Measurements from ENCODE around the gene GSTM3.
"Not testable (repeated sequence)": the region's sequence is repeated elsewhere in the genome, so short reads cannot be mapped to it uniquely, and the experiment has no call there.

The GSTM3 gene

GRCh38 chr1:109726728-109727373, 14.0 kb downstream of the GSTM3 start:
- DNase-seq (ENCODE audit: low read depth, low spot score), result no peak

GRCh38 chr1:109726007-109726406, 14.8 kb downstream of the GSTM3 start:
- DNase-seq (ENCODE audit: low read depth, low spot score), result no peak

DNA sequence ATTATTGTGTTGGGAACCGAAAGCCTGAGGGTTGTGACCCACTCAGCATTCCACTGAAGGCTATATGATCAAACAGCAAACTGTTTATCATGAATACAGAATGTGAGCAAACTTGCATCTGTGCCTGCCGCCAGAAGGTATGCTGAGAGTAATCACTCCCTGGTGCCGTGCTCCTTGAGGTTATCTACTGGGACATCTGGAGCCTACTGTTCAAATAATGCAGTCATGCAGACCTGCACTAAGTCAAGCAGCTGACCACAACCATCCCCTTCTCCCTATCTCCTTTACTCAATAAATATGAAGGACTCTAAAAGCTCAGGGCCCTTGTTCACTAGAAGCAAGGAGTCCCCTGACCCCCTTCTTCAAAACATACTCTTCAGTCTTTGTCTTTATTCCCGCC, 15.3 kb downstream of the GSTM3 start:
- DNase-seq (ENCODE audit: low read depth, low spot score), result no peak

GRCh38 chr1:109724933-109725332, 15.9 kb downstream of the GSTM3 start:
- DNase-seq (ENCODE audit: low read depth, low spot score), result no peak

DNA sequence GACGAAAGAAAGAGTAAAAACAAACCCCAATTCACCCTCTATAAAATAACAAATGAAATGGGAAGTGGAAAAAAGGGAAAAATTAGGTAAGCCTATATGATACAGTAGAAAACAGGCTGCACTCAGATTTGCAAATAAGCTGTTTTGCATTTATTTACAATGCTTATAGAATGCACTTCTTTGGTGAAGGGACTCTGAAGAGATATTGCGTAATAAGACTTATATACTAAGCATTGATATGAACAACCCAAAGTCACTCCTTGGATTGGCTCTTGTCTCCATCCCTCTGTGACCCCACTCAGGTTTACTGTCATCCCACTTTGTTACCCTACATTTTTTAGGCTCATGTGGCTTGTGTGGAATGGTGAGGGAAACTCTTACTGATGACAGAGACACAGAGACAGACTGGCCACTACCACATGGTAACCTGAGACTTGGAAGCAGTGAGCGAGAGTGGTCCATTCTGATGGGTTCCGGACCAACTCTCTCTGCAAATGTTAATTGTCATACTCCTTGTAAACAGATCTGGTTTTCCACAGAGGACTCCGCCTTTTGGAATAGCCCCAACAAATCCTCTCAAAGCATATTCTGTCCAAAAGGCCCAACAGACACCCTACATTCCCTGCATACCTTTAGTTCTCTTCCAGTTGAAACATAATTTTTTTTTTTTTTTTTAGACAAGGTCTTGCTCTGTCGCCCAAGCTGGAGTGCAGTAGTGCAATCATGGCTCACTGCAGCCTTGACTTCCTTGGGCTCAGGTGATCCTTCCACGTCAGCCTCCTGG, 17.7 kb downstream of the GSTM3 start:
- DNase-seq (ENCODE audit: low read depth, low spot score), result no peak

DNA sequence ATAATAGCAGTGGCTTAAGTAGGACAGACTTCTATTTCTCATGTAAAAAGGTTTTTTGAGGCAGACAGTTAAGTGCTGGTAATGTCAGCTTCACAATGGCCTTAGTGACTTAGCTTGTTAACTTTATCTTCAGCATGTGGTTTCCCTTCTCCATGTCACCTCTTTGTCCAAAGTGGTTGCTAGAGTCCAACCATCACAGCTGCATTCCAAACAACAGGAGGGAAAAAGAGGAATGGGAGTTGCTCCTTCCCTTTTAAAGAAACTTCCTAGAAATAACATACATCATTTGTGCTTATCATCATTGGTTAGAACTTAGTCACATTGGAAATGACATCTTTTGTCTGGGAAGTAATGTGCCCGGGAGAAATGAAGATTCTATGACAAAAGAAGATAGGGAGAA, 18.9 kb downstream of the GSTM3 start:
- DNase-seq (ENCODE audit: low read depth, low spot score), result no peak

DNA sequence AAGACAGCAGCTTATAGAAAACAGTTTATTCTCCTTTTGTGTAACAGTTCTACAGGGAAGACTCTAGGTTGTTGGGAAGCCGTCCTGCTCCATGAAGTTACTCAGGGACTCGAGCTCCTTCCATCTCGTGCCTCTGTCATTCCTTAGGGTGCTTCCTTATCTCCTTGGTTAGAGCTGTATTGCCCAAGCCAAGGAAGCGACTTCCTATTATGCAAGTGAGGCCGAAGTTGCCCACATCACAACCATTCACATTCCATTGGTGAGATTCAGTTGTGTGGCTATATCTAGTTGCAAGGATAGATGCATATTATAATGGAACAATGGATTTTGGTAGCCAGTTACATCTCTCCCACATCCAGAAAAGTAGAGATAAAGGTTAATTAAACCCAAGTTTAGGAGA, 19.8 kb downstream of the GSTM3 start:
- DNase-seq (ENCODE audit: low read depth, low spot score), result no peak

GRCh38 chr1:109719337-109719837, 21.5 kb downstream of the GSTM3 start:
- no peak for DNase-seq (ENCODE audit: low read depth, low spot score)

DNA sequence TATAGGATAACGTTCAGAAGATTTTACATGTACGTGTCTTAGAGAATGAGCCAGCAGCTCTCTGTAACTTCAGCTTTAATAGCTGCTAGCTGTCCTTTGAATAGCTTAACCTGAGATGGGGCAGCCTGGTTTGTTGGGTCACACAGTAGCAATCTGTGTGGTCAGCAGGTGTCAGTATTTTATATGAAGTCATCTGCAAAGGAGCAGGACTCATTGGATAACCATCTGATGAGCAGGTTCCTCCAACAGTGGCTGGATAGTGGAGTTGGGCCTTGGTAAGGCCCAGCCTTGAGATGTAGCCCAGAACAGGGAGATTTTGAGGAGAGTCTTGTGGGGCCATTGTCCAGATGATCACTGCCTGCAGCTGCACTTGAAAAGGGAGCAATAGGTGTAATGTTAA, 22.3 kb downstream of the GSTM3 start:
- DNase-seq (ENCODE audit: low read depth, low spot score), result no peak

DNA sequence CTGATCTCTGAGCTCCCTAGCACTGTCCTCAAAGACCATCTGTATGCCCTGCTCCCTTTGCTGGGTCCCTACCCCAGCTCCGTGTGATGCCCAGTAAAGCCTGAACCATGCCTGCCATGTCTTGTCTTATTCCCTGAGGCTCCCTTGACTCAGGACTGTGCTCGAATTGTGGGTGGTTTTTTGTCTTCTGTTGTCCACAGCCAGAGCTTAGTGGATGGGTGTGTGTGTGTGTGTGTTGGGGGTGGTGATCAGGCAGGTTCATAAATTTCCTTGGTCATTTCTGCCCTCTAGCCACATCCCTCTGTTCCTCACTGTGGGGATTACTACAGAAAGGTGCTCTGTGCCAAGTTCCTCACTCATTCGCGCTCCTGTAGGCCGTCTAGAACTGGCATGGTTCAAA, 23.1 kb downstream of the GSTM3 start:
- no peak for DNase-seq (ENCODE audit: low read depth, low spot score)

GRCh38 chr1:109716570-109717090, 24.2 kb downstream of the GSTM3 start:
- DNase-seq (ENCODE audit: low read depth, low spot score), result no peak

DNA sequence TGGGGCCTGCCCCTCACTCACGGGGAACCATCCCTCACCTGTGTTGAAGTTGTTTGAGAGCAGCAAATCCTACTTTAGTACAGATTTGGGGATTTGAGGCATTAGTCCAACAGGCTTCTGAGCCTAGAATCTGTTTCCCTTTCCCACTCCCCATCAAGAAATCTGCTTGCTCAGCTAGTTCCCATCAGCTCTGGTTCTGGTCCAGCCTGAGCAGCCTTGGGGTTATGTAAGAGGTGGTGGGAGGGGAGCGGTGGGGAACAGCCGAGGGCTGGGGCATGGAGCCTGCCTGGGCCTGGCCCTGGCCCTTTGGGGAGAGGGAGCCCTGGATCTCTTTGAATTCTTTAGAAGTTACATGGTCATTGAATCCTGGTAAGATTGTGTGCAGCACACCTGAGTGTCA, 24.7 kb downstream of the GSTM3 start:
- DNase-seq (ENCODE audit: low read depth, low spot score), result no peak

DNA sequence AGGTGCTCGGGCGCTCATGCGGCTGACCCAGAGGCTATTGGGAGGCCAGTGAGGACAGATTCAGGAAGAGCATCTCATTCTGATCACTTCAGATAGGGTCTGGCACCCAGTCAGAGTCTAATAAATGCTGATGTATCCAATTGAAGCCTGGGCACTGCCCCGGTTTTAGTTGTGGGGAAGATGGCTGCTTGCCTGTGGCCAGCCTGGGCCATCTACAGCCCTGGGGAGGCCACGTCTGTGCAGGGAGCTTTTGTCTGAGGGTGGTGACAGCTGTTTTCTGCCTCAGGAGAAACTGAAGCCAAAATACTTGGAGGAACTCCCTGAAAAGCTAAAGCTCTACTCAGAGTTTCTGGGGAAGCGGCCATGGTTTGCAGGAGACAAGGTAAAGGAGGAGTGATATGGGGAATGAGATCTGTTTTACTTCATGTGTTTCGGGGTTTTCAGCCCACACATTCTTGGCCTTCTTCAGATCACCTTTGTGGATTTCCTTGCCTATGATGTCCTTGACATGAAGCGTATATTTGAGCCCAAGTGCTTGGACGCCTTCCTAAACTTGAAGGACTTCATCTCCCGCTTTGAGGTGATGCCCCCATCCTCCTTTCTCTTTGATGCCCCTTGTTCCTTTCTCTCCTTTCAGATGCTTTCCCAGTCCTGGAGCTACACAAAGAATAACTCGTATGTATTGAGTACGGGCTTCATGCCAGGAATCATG, 26.0 kb downstream of the GSTM3 start:
- no peak for DNase-seq (ENCODE audit: low read depth, low spot score)

DNA sequence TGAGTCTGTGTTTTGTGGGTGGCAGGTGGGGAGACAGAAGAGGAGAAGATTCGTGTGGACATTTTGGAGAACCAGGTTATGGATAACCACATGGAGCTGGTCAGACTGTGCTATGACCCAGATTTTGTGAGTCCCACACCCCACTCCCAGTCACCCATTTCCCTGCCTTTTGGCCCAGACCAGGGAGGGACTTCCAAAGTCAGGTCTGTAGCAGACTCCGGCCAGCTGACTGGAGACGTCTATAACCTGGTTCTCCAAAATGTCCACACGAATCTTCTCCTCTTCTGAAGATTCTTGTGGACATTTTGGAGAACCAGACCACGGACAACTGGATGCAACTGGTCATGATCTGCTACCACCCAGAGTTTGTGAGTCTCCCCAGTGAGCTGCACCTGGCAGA, 27.2 kb downstream of the GSTM3 start:
- no peak for DNase-seq (ENCODE audit: low read depth, low spot score)

GRCh38 chr1:109712321-109712864, 28.4 kb downstream of the GSTM3 start:
- DNase-seq (ENCODE audit: low read depth, low spot score), result no peak

DNA sequence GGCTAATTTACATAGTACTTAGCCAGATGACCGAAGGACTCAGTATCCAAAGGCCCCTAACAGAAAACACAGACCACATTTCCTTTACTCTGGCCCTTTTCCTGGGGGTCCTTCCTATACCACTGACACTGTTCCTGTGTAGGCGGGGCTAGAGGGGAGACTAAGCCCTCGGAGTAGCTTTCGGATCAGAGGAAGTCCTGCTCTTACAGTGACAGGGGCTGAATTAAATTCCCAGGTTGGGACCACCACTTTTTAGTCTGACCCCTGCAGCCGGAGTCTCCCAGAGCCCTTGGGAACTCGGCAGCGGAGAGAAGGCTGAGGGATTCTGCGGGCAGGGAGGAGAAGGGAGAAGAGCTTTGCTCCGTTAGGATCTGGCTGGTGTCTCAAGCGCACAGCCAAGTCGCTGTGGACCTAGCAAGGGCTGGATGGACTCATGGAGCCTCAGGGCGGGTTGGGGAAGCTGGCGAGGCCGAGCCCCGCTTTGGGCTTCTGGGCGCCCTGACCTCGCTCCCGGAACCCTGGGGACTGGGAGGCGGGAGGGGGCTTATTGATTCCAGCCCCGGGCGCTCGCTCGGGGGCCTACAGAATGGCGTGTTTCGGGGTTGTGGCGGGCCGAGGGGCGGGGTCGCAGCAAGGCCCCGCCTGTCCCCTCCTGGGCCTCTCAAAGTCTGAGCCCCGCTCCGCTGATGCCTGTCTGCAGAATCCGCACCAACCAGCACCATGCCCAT, 29.1 kb downstream of the GSTM3 start, which contains the start of gene GSTM5:
TSS of gene GSTM5 (plus strand) at position 659 of the 728 bp plus-strand sequence. CDS start at position 721, 62 bp downstream.
- DNase-seq (ENCODE audit: low read depth, low spot score), result not testable (repeated sequence)

- not testable (repeated sequence) for DNase-seq (ENCODE audit: low read depth, low spot score)
Measured at GRCh38 chr1:109709822-109710221, 31.0 kb downstream of the GSTM3 start.

GRCh38 chr1:109708949-109709348, 31.9 kb downstream of the GSTM3 start:
- not testable (repeated sequence) for DNase-seq (ENCODE audit: low read depth, low spot score)

DNA sequence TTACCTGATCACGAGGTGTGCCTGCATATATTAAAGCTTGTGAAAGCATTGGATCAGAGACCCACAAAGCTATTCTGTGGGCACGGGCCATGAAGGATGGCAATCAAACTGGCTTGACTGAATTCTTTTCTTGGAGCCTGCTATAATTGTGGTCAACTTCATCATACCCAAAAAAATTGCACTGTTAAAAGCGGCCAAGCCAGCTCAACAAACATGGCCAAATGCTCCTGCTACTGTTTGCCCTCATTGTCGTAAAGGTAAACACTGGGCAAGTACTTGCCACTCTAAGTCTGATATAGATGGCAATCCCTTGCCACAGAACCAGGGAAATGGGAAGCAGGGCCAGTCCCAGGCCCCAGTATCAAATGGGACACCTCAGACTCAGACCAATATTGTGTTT, 35.4 kb downstream of the GSTM3 start:
- DNase-seq (ENCODE audit: low read depth, low spot score), result no peak

DNA sequence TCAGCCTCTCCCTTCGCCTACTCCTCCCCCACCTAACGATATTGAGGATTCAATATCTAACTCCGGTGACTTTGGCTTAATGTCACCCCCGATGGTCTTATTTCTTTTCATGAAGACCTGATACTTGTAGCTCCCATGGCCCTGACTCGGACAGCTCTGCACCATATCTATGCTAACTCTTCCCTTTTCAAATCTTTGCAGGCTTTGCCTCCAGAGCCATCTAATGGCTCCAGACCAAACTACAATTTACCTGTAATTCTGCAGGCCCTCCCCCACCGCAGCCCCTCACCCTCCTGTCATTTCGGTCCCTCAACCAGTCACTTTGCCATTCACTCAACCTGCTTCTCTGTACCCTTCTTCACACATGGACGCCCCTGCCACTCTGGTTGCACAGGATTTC, 36.7 kb downstream of the GSTM3 start:
- DNase-seq (ENCODE audit: low read depth, low spot score), result no peak

GRCh38 chr1:109702940-109703339, 37.9 kb downstream of the GSTM3 start:
- not testable (repeated sequence) for DNase-seq (ENCODE audit: low read depth, low spot score)

Data from ELF-1 (cell line).